Activated CD4-positive, CD25-positive, alpha-beta regulatory T cell treated with anti-CD3 and anti-CD28 coated beads, Interleukin-2, amount 50 U/mL, for 72 hours (primary cell): ENCODE data around the gene SRP68.
"Not testable (repeated sequence)": the region's sequence is repeated elsewhere in the genome, so short reads cannot be mapped to it uniquely, and the experiment has no call there.

Experiments
- DNase-seq: peaks from one replicate; pipeline ENCODE4 v3.0.0; 2021

The SRP68 gene

GRCh38 chr17:76076765-76077583 lies 4.7 kb upstream of the SRP68 start:
- DNase-seq, result no peak

GRCh38 chr17:76076146-76076764 lies 3.9 kb upstream of the SRP68 start:
- DNase-seq, result no peak

- DNase-seq, result no peak
Observed at GRCh38 chr17:76075364-76076145, 3.2 kb upstream of the SRP68 start.

- no peak for DNase-seq
Observed at GRCh38 chr17:76074390-76075363, 2.4 kb upstream of the SRP68 start, which contains the start of gene GALR2. Gene GALR2, plus strand, starts transcription at chr17:76074781. Its CDS starts 103 bp downstream, at chr17:76074884.

GRCh38 chr17:76071531-76072147 lies 678 bp downstream of the SRP68 start:
- peak; percentile 62 for DNase-seq

GRCh38 chr17:76065775-76066174 lies 6.5 kb downstream of the SRP68 start:
- DNase-seq, result no peak

- no peak for DNase-seq
Observed at GRCh38 chr17:76063875-76064546, 8.3 kb downstream of the SRP68 start.

GRCh38 chr17:76058264-76058663 lies 14.1 kb downstream of the SRP68 start:
- not testable (repeated sequence) for DNase-seq

GRCh38 chr17:76056882-76057281 lies 15.4 kb downstream of the SRP68 start:
- no peak for DNase-seq

- DNase-seq, result no peak
Observed at GRCh38 chr17:76054112-76054476, 18.2 kb downstream of the SRP68 start.

- DNase-seq, result no peak
Observed at GRCh38 chr17:76053246-76054111, 18.8 kb downstream of the SRP68 start.

GRCh38 chr17:76051561-76051960 lies 20.8 kb downstream of the SRP68 start:
- DNase-seq, result no peak

GRCh38 chr17:76050538-76051467 lies 21.5 kb downstream of the SRP68 start:
- no peak for DNase-seq

- no peak for DNase-seq
Observed at GRCh38 chr17:76049836-76050537, 22.3 kb downstream of the SRP68 start.

GRCh38 chr17:76049239-76049638 lies 23.1 kb downstream of the SRP68 start:
- DNase-seq, result no peak

- no peak for DNase-seq
Observed at GRCh38 chr17:76048711-76049110, 23.6 kb downstream of the SRP68 start.

GRCh38 chr17:76048025-76048605 lies 24.2 kb downstream of the SRP68 start:
- no peak for DNase-seq

- DNase-seq, result no peak
Observed at GRCh38 chr17:76046064-76046463, 26.3 kb downstream of the SRP68 start.
